Measurements from ENCODE around the gene ETV3. TPM values are rescaled to one million over a fixed set of nuclear protein-coding genes. Genes with fewer than 3 reads are reported as not detected.

The ETV3 gene
- total RNA-seq, 4 donors from 2014 or later, result 3.4 to 28.1 (median 18.1) TPM

DNA sequence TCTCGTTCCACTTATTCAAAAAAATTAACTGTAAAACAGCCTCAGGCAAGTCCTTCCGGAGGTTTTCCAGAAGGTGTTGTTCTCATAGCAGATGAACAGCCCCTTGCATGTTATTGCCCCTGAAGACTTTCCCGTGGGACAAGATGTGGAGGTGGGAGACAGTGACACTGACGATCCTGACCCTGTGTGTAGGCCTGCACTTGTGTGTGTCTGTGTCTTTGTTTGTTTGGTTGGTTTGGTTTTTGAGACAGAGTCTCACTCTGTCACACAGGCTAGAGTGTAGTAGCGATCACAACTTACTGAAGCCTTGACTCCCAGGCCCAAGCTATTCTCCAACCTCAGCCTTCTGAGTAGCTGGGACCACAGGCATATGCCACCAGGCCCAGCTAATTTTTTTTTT is 51.2 kb downstream of the ETV3 start:
- WGBS, 2 donors (ENCODE audit: low coverage in 1 of 2), result 83 to 87% methylated on average over 5 of the region's 5 CpGs
- Histone ChIP-seq H3K4me1 (peaks cover 0 to 7% (median 0%) of the 10 kb centered on the region in 4 donors), H3K9me3 (no peaks in the 10 kb centered on the region), H3K27me3 (no peaks in the 10 kb centered on the region), H3K4me3 (no peak overlapping the region), H3K27ac (no peak overlapping the region), H3K36me3 (no peaks in the 10 kb centered on the region)
- intact Hi-C loops (cut with DNase I; ENCODE audit: low total_unique reads), result no loop called here
- in situ Hi-C loops (cut with MboI; ENCODE audit: low pct_ligation_motif_present in 1 of 4, low pct_unique_long_range_greater_than_20kb in 1 of 4, low sequenced_read_pairs in 3 of 4), result loop anchor here in 1 of 4 donors (25.0 kb wide), 1 partner anchor 400 kb away; no protein-coding TSS in a partner anchor
- no peak for TF ChIP-seq POLR2AphosphoS5 (IDR thresholded peaks at IDR 0.05)
- TF ChIP-seq POLR2A (IDR thresholded peaks at IDR 0.05), result no peak
- TF ChIP-seq, protein P1, sequence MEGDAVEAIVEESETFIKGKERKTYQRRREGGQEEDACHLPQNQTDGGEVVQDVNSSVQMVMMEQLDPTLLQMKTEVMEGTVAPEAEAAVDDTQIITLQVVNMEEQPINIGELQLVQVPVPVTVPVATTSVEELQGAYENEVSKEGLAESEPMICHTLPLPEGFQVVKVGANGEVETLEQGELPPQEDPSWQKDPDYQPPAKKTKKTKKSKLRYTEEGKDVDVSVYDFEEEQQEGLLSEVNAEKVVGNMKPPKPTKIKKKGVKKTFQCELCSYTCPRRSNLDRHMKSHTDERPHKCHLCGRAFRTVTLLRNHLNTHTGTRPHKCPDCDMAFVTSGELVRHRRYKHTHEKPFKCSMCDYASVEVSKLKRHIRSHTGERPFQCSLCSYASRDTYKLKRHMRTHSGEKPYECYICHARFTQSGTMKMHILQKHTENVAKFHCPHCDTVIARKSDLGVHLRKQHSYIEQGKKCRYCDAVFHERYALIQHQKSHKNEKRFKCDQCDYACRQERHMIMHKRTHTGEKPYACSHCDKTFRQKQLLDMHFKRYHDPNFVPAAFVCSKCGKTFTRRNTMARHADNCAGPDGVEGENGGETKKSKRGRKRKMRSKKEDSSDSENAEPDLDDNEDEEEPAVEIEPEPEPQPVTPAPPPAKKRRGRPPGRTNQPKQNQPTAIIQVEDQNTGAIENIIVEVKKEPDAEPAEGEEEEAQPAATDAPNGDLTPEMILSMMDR (IDR thresholded peaks at IDR 0.05), result no peak
- no peak for TF ChIP-seq EP300 (IDR thresholded peaks at IDR 0.05; ENCODE audit: low read depth)
- DNase-seq, result no peak

DNA sequence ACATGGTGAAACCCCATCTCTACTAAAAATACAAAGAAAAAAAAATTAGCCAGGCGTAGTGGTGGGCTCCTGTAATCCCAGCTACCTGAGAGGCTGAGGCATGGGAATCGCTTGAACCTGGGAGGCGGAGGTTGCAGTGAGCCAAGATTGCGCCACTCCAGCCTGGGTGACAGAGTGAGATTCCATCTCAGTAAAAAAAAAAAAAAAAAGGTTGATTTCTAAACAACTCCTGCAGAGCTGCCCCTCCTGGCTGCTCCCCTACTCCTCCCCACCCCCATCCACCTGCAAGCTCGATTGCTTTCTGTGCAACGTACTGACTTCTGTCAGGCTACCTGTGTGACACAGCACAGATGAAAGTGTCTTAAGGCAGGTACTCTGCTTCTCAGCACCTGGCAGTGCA is 51.9 kb downstream of the ETV3 start:
- H3K27me3 ChIP-seq, result no peaks in the 10 kb centered on the region
- WGBS, 2 donors (ENCODE audit: low coverage in 1 of 2), result 78 to 86% methylated on average over 6 of the region's 6 CpGs

DNA sequence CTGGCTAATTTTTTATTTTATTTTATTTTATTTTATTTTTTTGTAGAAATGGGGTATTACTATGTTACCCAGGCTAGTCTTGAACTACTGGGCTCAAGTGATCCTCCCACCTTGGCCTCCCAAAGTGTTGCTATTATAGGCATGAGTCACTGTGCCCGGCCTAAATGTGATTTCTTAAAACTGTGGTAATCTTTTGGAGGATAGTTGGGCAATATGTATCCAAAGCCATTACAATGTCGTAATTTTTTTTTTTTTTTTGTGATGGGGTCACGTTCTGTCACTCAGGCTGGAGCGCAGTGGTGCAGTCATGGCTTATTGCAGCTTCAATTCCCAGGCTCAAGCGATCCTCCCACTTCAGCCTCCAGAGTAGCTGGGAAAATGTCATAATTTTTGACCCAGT is 52.8 kb downstream of the ETV3 start:
- Histone ChIP-seq H3K36me3 (no peaks in the 10 kb centered on the region), H3K4me3 (no peak overlapping the region), H3K27ac (no peak overlapping the region), H3K27me3 (no peaks in the 10 kb centered on the region), H3K4me1 (peaks cover 0 to 5% (median 0%) of the 10 kb centered on the region in 4 donors), H3K9me3 (no peaks in the 10 kb centered on the region)
- TF ChIP-seq EP300 (IDR thresholded peaks at IDR 0.05; ENCODE audit: low read depth), result no peak
- no peak for TF ChIP-seq POLR2AphosphoS5 (IDR thresholded peaks at IDR 0.05)
- TF ChIP-seq, protein P1 (IDR thresholded peaks at IDR 0.05), result no peak
- TF ChIP-seq POLR2A (IDR thresholded peaks at IDR 0.05), result no peak
- no peak for DNase-seq
- intact Hi-C loops (cut with DNase I; ENCODE audit: low total_unique reads), result no loop called here
- WGBS, 2 donors (ENCODE audit: low coverage in 1 of 2), result 78 to 79% methylated on average over 5 of the region's 5 CpGs
- in situ Hi-C loops (cut with MboI; ENCODE audit: low pct_ligation_motif_present in 1 of 4, low pct_unique_long_range_greater_than_20kb in 1 of 4, low sequenced_read_pairs in 3 of 4), result loop anchor here in 1 of 4 donors (25.0 kb wide), 1 partner anchor 402 kb away; no protein-coding TSS in a partner anchor

More for the DNA sequence above, 51.9 kb downstream of the ETV3 start:
- no peak for DNase-seq
- H3K4me1 ChIP-seq, result peaks cover 0 to 7% (median 0%) of the 10 kb centered on the region in 4 donors
- no peaks in the 10 kb centered on the region for H3K9me3 ChIP-seq
- TF ChIP-seq POLR2AphosphoS5 (IDR thresholded peaks at IDR 0.05), result no peak
- no peak for TF ChIP-seq EP300 (IDR thresholded peaks at IDR 0.05; ENCODE audit: low read depth)
- in situ Hi-C loops (cut with MboI; ENCODE audit: low pct_ligation_motif_present in 1 of 4, low pct_unique_long_range_greater_than_20kb in 1 of 4, low sequenced_read_pairs in 3 of 4), result loop anchor here in 1 of 4 donors (25.0 kb wide), 1 partner anchor 401 kb away; no protein-coding TSS in a partner anchor
- intact Hi-C loops (cut with DNase I; ENCODE audit: low total_unique reads), result no loop called here
- H3K4me3 ChIP-seq, result no peak overlapping the region
- no peaks in the 10 kb centered on the region for H3K36me3 ChIP-seq
- H3K27ac ChIP-seq, result no peak overlapping the region

- in situ Hi-C loops (cut with MboI; ENCODE audit: low pct_ligation_motif_present in 1 of 4, low pct_unique_long_range_greater_than_20kb in 1 of 4, low sequenced_read_pairs in 3 of 4) (loop anchor here in 1 of 4 donors (25.0 kb wide), 1 partner anchor 403 kb away; no protein-coding TSS in a partner anchor), intact Hi-C loops (cut with DNase I; ENCODE audit: low total_unique reads) (no loop called here)
- Histone ChIP-seq H3K4me1 (no peaks in the 10 kb centered on the region), H3K27ac (no peak overlapping the region), H3K27me3 (no peaks in the 10 kb centered on the region), H3K9me3 (no peaks in the 10 kb centered on the region), H3K36me3 (no peaks in the 10 kb centered on the region), H3K4me3 (no peak overlapping the region)
- WGBS, 2 donors (ENCODE audit: low coverage in 1 of 2), result 60 to 72% methylated on average over 1 to 5 of the region's 5 CpGs
- TF ChIP-seq POLR2AphosphoS5 (IDR thresholded peaks at IDR 0.05) (no peak), POLR2A (IDR thresholded peaks at IDR 0.05) (no peak), EP300 (IDR thresholded peaks at IDR 0.05; ENCODE audit: low read depth) (no peak)
- TF ChIP-seq, protein P1 (IDR thresholded peaks at IDR 0.05), result no peak
- DNase-seq, result no peak
These were observed 53.5 kb downstream of the ETV3 start for GRCh38 chr1:157084720-157085119.

DNA sequence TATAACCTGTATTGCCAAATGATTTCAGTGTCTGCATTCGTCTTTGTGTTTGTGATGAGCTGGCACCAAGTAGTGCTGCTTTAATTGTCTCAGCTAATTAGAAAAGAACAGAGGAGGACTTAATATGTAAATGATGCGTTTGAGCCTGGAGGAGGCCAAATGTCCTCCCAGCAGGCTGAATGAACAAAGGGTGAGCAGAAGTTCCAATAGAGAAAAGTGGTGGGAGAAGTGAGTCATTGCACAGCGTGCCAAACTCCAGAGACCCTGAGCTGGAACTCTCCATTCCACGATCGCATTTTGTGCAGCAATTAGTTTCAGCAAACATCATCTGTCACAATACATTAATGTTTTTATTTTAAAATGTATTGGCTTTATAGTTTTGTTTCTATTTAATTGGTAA is 56.5 kb downstream of the ETV3 start:
- in situ Hi-C loops (cut with MboI; ENCODE audit: low pct_ligation_motif_present in 1 of 4, low pct_unique_long_range_greater_than_20kb in 1 of 4, low sequenced_read_pairs in 3 of 4), result loop anchor here in 1 of 4 donors (25.0 kb wide), 1 partner anchor 406 kb away; no protein-coding TSS in a partner anchor
- 77 to 78% methylated on average over 5 of the region's 5 CpGs for WGBS, 2 donors (ENCODE audit: low coverage in 1 of 2)
- no peaks in the 10 kb centered on the region for H3K27me3 ChIP-seq

More for the DNA sequence above, 56.5 kb downstream of the ETV3 start:
- Histone ChIP-seq H3K4me3 (no peak overlapping the region), H3K4me1 (no peaks in the 10 kb centered on the region), H3K36me3 (no peaks in the 10 kb centered on the region), H3K9me3 (no peaks in the 10 kb centered on the region), H3K27ac (no peak overlapping the region)
- no peak for DNase-seq
- intact Hi-C loops (cut with DNase I; ENCODE audit: low total_unique reads), result no loop called here
- TF ChIP-seq POLR2A (IDR thresholded peaks at IDR 0.05) (no peak), POLR2AphosphoS5 (IDR thresholded peaks at IDR 0.05) (no peak), EP300 (IDR thresholded peaks at IDR 0.05; ENCODE audit: low read depth) (no peak)
- TF ChIP-seq, protein P1 (IDR thresholded peaks at IDR 0.05), result no peak
